Panc1 (cell line): ENCODE measurements around the gene EBP. TPM values are rescaled to one million over a fixed set of nuclear protein-coding genes. Genes with fewer than 3 reads are reported as not detected.

Source experiments
- ATAC-seq: fragments of 200-7000 bp; cut with Tn5 transposase; 2 replicates; pipeline ENCODE4 v1.9.1; 2020; ENCODE audit warnings: mild to moderate bottlenecking, moderate library complexity
- BruUV-seq: library from RNA; stranded (reverse); fragments of 400-500 nt; replicated peaks from 2 replicates; lab custom pipeline; 2021; lab: Mats Ljungman, UMichigan
- CTCF ChIA-PET: fragments of 300-600 bp; sonication (Branson Sonifier 250); formaldehyde crosslinking; loops from one replicate; lab custom pipeline; 2022; ENCODE audit warnings: antibody characterized with exemption; lab: Charles Lee
- POLR2A ChIA-PET: fragments of 300-600 bp; sonication (Branson Sonifier 250); formaldehyde crosslinking; loops from one replicate; lab custom pipeline; 2022; ENCODE audit warnings: antibody characterized with exemption; lab: Charles Lee
- DNase-seq: peaks from one replicate; pipeline ENCODE4 v3.0.0-alpha.2; 2010; ENCODE audit warnings: low read depth, low spot score
- H3K27ac ChIP-seq: 2 replicates; pipeline ENCODE4 v1.5.1; 2011; ENCODE audit warnings: mild to moderate bottlenecking, low read length, inconsistent platforms
- H3K27me3 ChIP-seq: fragments of 200-500 bp; sonication (Bioruptor generic); 2 replicates; pipeline ENCODE4 v1.6.0; 2014; ENCODE audit warnings: low read length, inconsistent platforms; ENCODE audit not compliant: control insufficient read depth, insufficient read depth
- H3K36me3 ChIP-seq: fragments of 200-500 bp; sonication (Bioruptor generic); 2 replicates; pipeline ENCODE4 v1.5.1; 2014; ENCODE audit warnings: inconsistent platforms, mild to moderate bottlenecking, low read length, moderate library complexity; ENCODE audit not compliant: control insufficient read depth, insufficient read depth
- H3K4me1 ChIP-seq: 2 replicates; pipeline ENCODE4 v1.5.1; 2011; ENCODE audit warnings: inconsistent platforms, mild to moderate bottlenecking, low read length, moderate library complexity; ENCODE audit not compliant: control insufficient read depth, insufficient read depth
- H3K4me3 ChIP-seq, 2 experiments: 2 replicates each; pipeline ENCODE4 v1.5.1; 2011 to 2012; ENCODE audit warnings: low read depth in 2 of 2, low read length in 2 of 2, mild to moderate bottlenecking in 2 of 2, inconsistent platforms in 1 of 2, moderate library complexity in 1 of 2
- H3K9me3 ChIP-seq: fragments of 200-500 bp; sonication (Bioruptor generic); 2 replicates; pipeline ENCODE4 v1.5.1; 2014; ENCODE audit warnings: low read depth, mild to moderate bottlenecking, inconsistent platforms, low read length, moderate library complexity; ENCODE audit not compliant: control insufficient read depth, insufficient read depth
- CTCF ChIP-seq: fragments of 450-650 bp; IDR thresholded peaks from 2 replicates; pipeline ENCODE4 v1.5.1; 2017; ENCODE audit warnings: mild to moderate bottlenecking
- POLR2AphosphoS5 ChIP-seq: IDR thresholded peaks from 2 replicates; pipeline ENCODE4 v1.6.1; 2012; ENCODE audit warnings: mild to moderate bottlenecking, low read depth, low read length, moderate library complexity
- REST ChIP-seq, 2 experiments: IDR thresholded peaks; 2 replicates each; pipeline ENCODE4 v1.6.1; 2011 to 2012; ENCODE audit warnings: low read depth in 2 of 2, control low read depth in 1 of 2, low read length in 1 of 2, mild to moderate bottlenecking in 1 of 2, moderate library complexity in 1 of 2; ENCODE audit not compliant: insufficient read depth in 1 of 2
- SIN3A ChIP-seq: IDR thresholded peaks from 2 replicates; pipeline ENCODE4 v1.6.1; 2012; ENCODE audit warnings: low read depth, mild to moderate bottlenecking, low read length, moderate library complexity, borderline replicate concordance; ENCODE audit not compliant: insufficient read depth
- TCF7L2 ChIP-seq: IDR thresholded peaks from 2 replicates; pipeline ENCODE4 v1.6.1; 2011; ENCODE audit warnings: mild to moderate bottlenecking, low read depth, low read length, inconsistent platforms
- in situ Hi-C: cut with HindIII; loops from 2 replicates; pipeline ENCODE4 v1.10.0; 2016; ENCODE audit warnings: low sequenced_read_pairs, low pct_unique_long_range_greater_than_20kb
- intact Hi-C: fragments of 100-400 bp; cut with micrococcal nuclease; formaldehyde crosslinking; loops from one replicate; pipeline ENCODE4 v1.10.0; 2022; ENCODE audit not compliant: unreplicated experiment
- total RNA-seq: library from RNA; stranded (reverse); gene quantifications from one replicate; pipeline ENCODE4 v1.2.1, GENCODE V29; 2021; ENCODE audit not compliant: unreplicated experiment

Gene EBP
- total RNA-seq, 1 experiment from 2014 or later, result 157 TPM

GRCh38 chrX:48480583-48480982, 41.0 kb upstream of the EBP start:
- H3K4me3 ChIP-seq, result no peak overlapping the region
- no TSS peak for BruUV-seq
- H3K36me3 ChIP-seq, result peaks cover 5% of the 10 kb centered on the region
- ChIA-PET POLR2A (no interaction called here), CTCF (no interaction called here)
- no peak for ATAC-seq
- no peaks in the 10 kb centered on the region for H3K9me3 ChIP-seq
- intact Hi-C loops, result no loop called here
- no peak for TF ChIP-seq SIN3A
- no peak for TF ChIP-seq REST (IDR thresholded peaks at IDR 0.05; ENCODE audit: insufficient read depth in 1 of 2, low read depth in 2 of 2, low read length in 1 of 2)
- TF ChIP-seq POLR2AphosphoS5, result no peak
- DNase-seq, result no peak
- H3K27me3 ChIP-seq, result no peaks in the 10 kb centered on the region
- H3K27ac ChIP-seq, result no peak overlapping the region
- H3K4me1 ChIP-seq, result peaks cover 5% of the 10 kb centered on the region
- in situ Hi-C loops, result no loop called here

GRCh38 chrX:48482526-48482925, 39.1 kb upstream of the EBP start:
- DNase-seq (no peak), ATAC-seq (no peak)
- no peaks in the 10 kb centered on the region for H3K9me3 ChIP-seq
- TF ChIP-seq TCF7L2 (no peak), REST (IDR thresholded peaks at IDR 0.05; ENCODE audit: insufficient read depth in 1 of 2, low read depth in 2 of 2, low read length in 1 of 2) (no peak), CTCF (no peak), POLR2AphosphoS5 (no peak), SIN3A (no peak)
- in situ Hi-C loops (no loop called here), intact Hi-C loops (no loop called here)
- no peak overlapping the region for H3K27ac ChIP-seq
- no peaks in the 10 kb centered on the region; the same call in 1 of the 2 replicates for H3K4me1 ChIP-seq
- H3K27me3 ChIP-seq, result no peaks in the 10 kb centered on the region
- peaks cover 5% of the 10 kb centered on the region for H3K36me3 ChIP-seq
- no TSS peak for BruUV-seq
- ChIA-PET CTCF (no interaction called here), POLR2A (no interaction called here)
- no peak overlapping the region for H3K4me3 ChIP-seq
